HG02970 (cell line): ENCODE data around the gene GABRD.

Experiments used
- ATAC-seq: cut with Tn5 transposase; IDR thresholded peaks from one replicate; pipeline ENCODE4 v1.9.1; 2021; ENCODE audit warnings: mild to moderate bottlenecking, moderate library complexity, moderate number of reproducible peaks; ENCODE audit not compliant: unreplicated experiment, low FRiP score

Gene GABRD

GRCh38 chr1:2014741-2015735 lies 4.1 kb upstream of the GABRD start:
- no peak for ATAC-seq

GRCh38 chr1:2016123-2016522 lies 3.0 kb upstream of the GABRD start:
- ATAC-seq, result no peak

- no peak for ATAC-seq
Observed at GRCh38 chr1:2018217-2019171, 651 bp upstream of the GABRD start.

- ATAC-seq, result no peak
Observed at GRCh38 chr1:2019571-2020309, 595 bp downstream of the GABRD start.

- ATAC-seq, result no peak
Observed at GRCh38 chr1:2020310-2020655, 1.1 kb downstream of the GABRD start.

- ATAC-seq, result no peak
Observed at GRCh38 chr1:2021550-2021949, 2.4 kb downstream of the GABRD start.

GRCh38 chr1:2022063-2022770 lies 3.1 kb downstream of the GABRD start:
- no peak for ATAC-seq

- no peak for ATAC-seq
Observed at GRCh38 chr1:2023187-2023586, 4.0 kb downstream of the GABRD start.

- ATAC-seq, result no peak
Observed at GRCh38 chr1:2024451-2024850, 5.3 kb downstream of the GABRD start.

GRCh38 chr1:2024887-2025286 lies 5.7 kb downstream of the GABRD start:
- no peak for ATAC-seq

GRCh38 chr1:2025491-2025981 lies 6.4 kb downstream of the GABRD start:
- ATAC-seq, result no peak

GRCh38 chr1:2027961-2028583 lies 8.9 kb downstream of the GABRD start:
- ATAC-seq, result no peak

GRCh38 chr1:2028870-2029560 lies 9.9 kb downstream of the GABRD start:
- no peak for ATAC-seq

- no peak for ATAC-seq
Observed at GRCh38 chr1:2029561-2029960, 10.4 kb downstream of the GABRD start.

GRCh38 chr1:2030076-2030871 lies 11.1 kb downstream of the GABRD start:
- ATAC-seq, result no peak

- ATAC-seq, result no peak
Observed at GRCh38 chr1:2031546-2032540, 12.7 kb downstream of the GABRD start.

GRCh38 chr1:2032737-2033136 lies 13.6 kb downstream of the GABRD start:
- ATAC-seq, result no peak
